ENCODE measurements around the gene ADCY4. TPM values are rescaled to one million over a fixed set of nuclear protein-coding genes. Genes with fewer than 3 reads are reported as not detected.

Gene ADCY4
- total RNA-seq, 4 donors from 2014 or later = 3.1 to 23.1 (median 11.7) TPM

DNA sequence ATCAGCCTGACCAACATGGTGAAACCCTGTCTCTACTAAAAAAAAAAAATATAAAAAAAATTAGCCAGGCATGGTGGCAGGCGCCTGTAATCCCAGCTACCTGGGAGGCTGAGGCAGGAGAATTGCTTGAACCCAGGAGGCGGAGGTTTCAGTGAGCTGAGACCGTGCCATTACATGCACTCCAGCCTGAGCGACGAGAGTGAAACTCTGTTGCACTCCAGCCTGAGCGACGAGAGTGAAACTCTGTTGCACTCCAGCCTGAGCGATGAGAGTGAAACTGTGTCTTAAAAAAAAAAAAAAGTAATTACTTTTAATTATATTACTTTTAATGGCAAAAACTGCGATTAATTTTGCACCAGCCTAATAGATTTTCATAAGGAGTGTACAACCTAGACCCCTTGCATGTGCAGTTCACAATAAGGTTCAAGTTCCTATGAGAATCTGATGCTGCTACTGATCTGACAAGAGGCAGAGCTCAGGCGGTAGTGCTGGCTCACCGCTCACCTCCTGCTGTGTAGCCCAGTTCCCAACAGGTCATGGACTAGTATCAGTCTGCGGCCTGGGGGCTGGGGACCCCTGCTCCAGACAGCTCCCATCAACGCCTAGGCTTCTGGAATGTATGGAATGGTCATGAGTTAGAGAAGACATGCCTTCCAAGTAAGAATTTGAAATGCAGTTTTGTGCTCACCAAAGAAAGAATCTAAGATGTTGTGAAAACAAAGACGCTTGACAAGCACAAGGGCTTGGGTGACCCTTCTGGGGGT is 13.5 kb downstream of the ADCY4 start:
- no peak overlapping the region for H3K27ac ChIP-seq
- 81 to 83% methylated on average over 13 to 14 of the region's 14 CpGs for WGBS, 2 donors
- H3K4me1 ChIP-seq = peaks cover 5 to 14% (median 13%) of the 10 kb centered on the region in 3 donors
- no peaks in the 10 kb centered on the region for H3K9me3 ChIP-seq
- no peak overlapping the region for H3K4me3 ChIP-seq
- peaks cover 0 to 23% (median 0%) of the 10 kb centered on the region in 4 donors for H3K27me3 ChIP-seq
- no peak for TF ChIP-seq POLR2A (IDR thresholded peaks at IDR 0.05)
- TF ChIP-seq, protein P1, sequence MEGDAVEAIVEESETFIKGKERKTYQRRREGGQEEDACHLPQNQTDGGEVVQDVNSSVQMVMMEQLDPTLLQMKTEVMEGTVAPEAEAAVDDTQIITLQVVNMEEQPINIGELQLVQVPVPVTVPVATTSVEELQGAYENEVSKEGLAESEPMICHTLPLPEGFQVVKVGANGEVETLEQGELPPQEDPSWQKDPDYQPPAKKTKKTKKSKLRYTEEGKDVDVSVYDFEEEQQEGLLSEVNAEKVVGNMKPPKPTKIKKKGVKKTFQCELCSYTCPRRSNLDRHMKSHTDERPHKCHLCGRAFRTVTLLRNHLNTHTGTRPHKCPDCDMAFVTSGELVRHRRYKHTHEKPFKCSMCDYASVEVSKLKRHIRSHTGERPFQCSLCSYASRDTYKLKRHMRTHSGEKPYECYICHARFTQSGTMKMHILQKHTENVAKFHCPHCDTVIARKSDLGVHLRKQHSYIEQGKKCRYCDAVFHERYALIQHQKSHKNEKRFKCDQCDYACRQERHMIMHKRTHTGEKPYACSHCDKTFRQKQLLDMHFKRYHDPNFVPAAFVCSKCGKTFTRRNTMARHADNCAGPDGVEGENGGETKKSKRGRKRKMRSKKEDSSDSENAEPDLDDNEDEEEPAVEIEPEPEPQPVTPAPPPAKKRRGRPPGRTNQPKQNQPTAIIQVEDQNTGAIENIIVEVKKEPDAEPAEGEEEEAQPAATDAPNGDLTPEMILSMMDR (IDR thresholded peaks at IDR 0.05) = no peak
- H3K36me3 ChIP-seq = no peaks in the 10 kb centered on the region
- no peak for DNase-seq
- intact Hi-C loops (cut with DNase I) = no loop called here

DNA sequence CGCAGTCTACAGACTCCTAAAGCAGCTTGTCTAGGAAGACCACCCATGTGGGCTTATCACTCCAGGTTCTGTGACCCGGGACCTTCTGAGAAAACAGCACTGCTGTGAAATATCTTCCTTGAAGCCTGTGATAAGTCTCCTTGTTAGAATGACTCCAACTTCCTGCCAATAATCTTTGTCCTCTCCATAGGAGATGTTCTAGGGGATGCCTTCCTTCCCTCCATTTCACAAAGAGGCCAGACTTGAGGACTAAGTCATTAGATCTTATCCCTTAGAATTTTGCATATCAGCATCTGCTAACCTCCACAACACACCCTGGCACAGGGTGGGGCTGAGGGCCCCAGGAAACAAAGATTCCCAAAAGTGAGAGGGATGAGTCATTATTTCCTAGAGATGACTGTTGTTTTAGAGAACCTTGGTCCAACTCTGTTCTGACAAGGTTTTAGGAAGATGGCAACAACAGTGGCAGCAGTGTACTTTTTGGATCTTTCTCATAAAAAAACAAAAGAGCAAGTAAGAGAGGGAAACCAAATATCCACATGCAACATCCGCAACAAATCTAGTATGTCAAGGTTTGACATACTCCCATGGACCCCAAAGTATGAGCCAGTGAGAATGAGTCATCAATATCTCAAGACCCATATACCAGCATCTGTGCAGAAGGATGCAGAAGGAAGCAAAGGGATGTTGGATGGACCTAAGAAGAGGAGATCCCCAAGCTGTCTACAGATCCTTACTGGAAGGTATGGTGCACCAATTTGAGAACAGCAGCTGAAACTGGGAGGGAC is 17.5 kb downstream of the ADCY4 start:
- Histone ChIP-seq H3K27ac (peak overlapping the region; percentile 86 to 97 (median 93)), H3K36me3 (no peaks in the 10 kb centered on the region), H3K27me3 (peaks cover 0 to 27% (median 0%) of the 10 kb centered on the region in 4 donors), H3K9me3 (no peaks in the 10 kb centered on the region), H3K4me1 (peaks cover 42 to 55% (median 53%) of the 10 kb centered on the region in 3 donors), H3K4me3 (no peak overlapping the region)
- TF ChIP-seq POLR2A (IDR thresholded peaks at IDR 0.05) = no peak
- TF ChIP-seq, protein P1 (IDR thresholded peaks at IDR 0.05) = no peak
- 67 to 74% methylated on average over 3 of the region's 3 CpGs for WGBS, 2 donors
- intact Hi-C loops (cut with DNase I) = no loop called here
- no peak for DNase-seq

DNA sequence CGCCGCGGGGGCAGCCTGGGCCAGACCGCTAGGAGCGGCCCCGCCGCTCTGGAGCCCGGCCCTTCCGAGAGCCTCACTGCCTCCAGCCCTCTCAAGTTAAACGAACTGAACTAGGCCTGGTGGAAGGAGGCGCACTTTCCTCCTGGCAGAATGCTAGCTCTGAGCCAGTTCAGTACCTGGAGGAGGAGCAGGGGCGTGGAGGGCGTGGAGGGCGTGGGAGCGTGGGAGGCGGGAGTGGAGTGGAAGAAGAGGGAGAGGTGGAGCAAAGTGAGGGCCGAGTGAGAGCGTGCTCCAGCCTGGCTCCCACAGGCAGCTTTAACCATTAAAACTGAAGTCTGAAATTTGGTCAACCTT is 18.3 kb downstream of the ADCY4 start:
- Histone ChIP-seq H3K27me3 (peaks cover 0 to 27% (median 0%) of the 10 kb centered on the region in 4 donors), H3K36me3 (no peaks in the 10 kb centered on the region), H3K9me3 (no peaks in the 10 kb centered on the region), H3K4me1 (peaks cover 49 to 63% (median 59%) of the 10 kb centered on the region in 3 donors), H3K27ac (peak overlapping the region; percentile 86 to 97 (median 93)), H3K4me3 (peak overlapping the region in 2 of 4 donors; percentile 4 to 32)
- no peak for TF ChIP-seq POLR2A (IDR thresholded peaks at IDR 0.05)
- TF ChIP-seq, protein P1 (IDR thresholded peaks at IDR 0.05) = no peak
- DNase-seq = no peak
- intact Hi-C loops (cut with DNase I) = no loop called here
- WGBS, 2 donors = 36% methylated on average over 3 of the region's 18 CpGs; no CpG with 5 or more reads in 1 of the 2 donors

DNA sequence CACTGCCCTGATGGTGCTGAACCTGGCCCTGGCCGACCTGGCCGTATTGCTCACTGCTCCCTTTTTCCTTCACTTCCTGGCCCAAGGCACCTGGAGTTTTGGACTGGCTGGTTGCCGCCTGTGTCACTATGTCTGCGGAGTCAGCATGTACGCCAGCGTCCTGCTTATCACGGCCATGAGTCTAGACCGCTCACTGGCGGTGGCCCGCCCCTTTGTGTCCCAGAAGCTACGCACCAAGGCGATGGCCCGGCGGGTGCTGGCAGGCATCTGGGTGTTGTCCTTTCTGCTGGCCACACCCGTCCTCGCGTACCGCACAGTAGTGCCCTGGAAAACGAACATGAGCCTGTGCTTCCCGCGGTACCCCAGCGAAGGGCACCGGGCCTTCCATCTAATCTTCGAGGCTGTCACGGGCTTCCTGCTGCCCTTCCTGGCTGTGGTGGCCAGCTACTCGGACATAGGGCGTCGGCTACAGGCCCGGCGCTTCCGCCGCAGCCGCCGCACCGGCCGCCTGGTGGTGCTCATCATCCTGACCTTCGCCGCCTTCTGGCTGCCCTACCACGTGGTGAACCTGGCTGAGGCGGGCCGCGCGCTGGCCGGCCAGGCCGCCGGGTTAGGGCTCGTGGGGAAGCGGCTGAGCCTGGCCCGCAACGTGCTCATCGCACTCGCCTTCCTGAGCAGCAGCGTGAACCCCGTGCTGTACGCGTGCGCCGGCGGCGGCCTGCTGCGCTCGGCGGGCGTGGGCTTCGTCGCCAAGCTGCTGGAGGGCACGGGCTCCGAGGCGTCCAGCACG is 18.9 kb downstream of the ADCY4 start:
- no peak for DNase-seq
- no peaks in the 10 kb centered on the region for H3K9me3 ChIP-seq

More for the DNA sequence above, 18.9 kb downstream of the ADCY4 start:
- Histone ChIP-seq H3K27me3 (peaks cover 0 to 27% (median 0%) of the 10 kb centered on the region in 4 donors), H3K4me3 (peak overlapping the region in 2 of 4 donors; percentile 4 to 32), H3K4me1 (peaks cover 52 to 68% (median 63%) of the 10 kb centered on the region in 3 donors), H3K36me3 (no peaks in the 10 kb centered on the region), H3K27ac (peak overlapping the region; percentile 86 to 97 (median 93))
- intact Hi-C loops (cut with DNase I) = no loop called here
- TF ChIP-seq, protein P1 (IDR thresholded peaks at IDR 0.05) = peak in 3 of 6 experiments; percentile 5 to 30 (median 17)
- TF ChIP-seq POLR2A (IDR thresholded peaks at IDR 0.05) = no peak
- WGBS, 2 donors = 48 to 84% methylated on average over 6 to 19 of the region's 70 CpGs

All from esophagus squamous epithelium (tissue), 5 donors.